HCT116 (cell line): ENCODE data around the gene ANKRD13D. TPM values are rescaled to one million over a fixed set of nuclear protein-coding genes. Genes with fewer than 3 reads are reported as not detected.

Experiments used
- ATAC-seq: fragments of 200-7000 bp; cut with Tn5 transposase; 2 replicates; pipeline ENCODE4 v1.9.1; 2020; ENCODE audit warnings: mild to moderate bottlenecking, moderate library complexity
- BruUV-seq: library from RNA; stranded (reverse); fragments of 400-500 nt; replicated peaks from 2 replicates; lab custom pipeline; 2021; lab: Mats Ljungman, UMichigan
- CTCF ChIA-PET: fragments of 300-600 bp; sonication (Branson Sonifier 250); formaldehyde crosslinking; loops from one replicate; lab custom pipeline; 2021; ENCODE audit warnings: antibody characterized with exemption; lab: Charles Lee
- POLR2A ChIA-PET: fragments of 300-600, 350-600 bp; sonication (Branson Sonifier 250); formaldehyde crosslinking; loops from one replicate; lab custom pipeline; 2021; ENCODE audit warnings: antibody characterized with exemption; lab: Charles Lee
- RAD21 ChIA-PET, 2 experiments: fragments of 300-600 bp; sonication (Branson Sonifier 250); formaldehyde crosslinking; loops; one replicate each; lab custom pipeline; 2023; ENCODE audit warnings: low total read pairs in 2 of 2; ENCODE audit not compliant: uncharacterized antibody in 2 of 2, unreplicated experiment in 2 of 2, low non-redundant PET in 1 of 2; lab: Charles Lee
- DNase-seq: peaks from one replicate; pipeline ENCODE4 v3.0.0-alpha.2; 2010; ENCODE audit warnings: low read depth, low spot score
- H2AFZ ChIP-seq: fragments of 200-600 bp; shearing (Covaris generic), sonication (generic); 2 replicates; pipeline ENCODE4 v1.6.1; 2017; ENCODE audit warnings: low read depth, mixed run types, mixed read lengths, antibody characterized with exemption, low read length; ENCODE audit not compliant: poor library complexity, severe bottlenecking
- H3K27ac ChIP-seq: 2 replicates; pipeline ENCODE4 v1.5.1; 2012; ENCODE audit warnings: low read depth, low read length
- H3K27me3 ChIP-seq: fragments of 200-600 bp; sonication (generic); 2 replicates; pipeline ENCODE4 v1.6.1; 2016; ENCODE audit warnings: mixed run types, low read length, mixed read lengths; ENCODE audit not compliant: insufficient read depth
- H3K36me3 ChIP-seq, 2 experiments: fragments of 200-500 bp in 1 of 2; fragments of 200-600 bp in 1 of 2; sonication (Bioruptor generic) in 1 of 2; sonication (generic) in 1 of 2; 2 replicates each; pipeline versions ENCODE4 v1.5.1 to v1.6.1; 2014 to 2016; ENCODE audit warnings: low read length in 2 of 2, inconsistent platforms in 1 of 2, mixed read lengths in 1 of 2, mixed run types in 1 of 2; ENCODE audit not compliant: insufficient read depth in 2 of 2, control insufficient read depth in 1 of 2
- H3K4me1 ChIP-seq, 2 experiments: fragments of 200-600 bp in 1 of 2; sonication (generic) in 1 of 2; 2 replicates each; pipeline versions ENCODE4 v1.5.1 to v1.6.1; 2012 to 2017; ENCODE audit warnings: low read length in 2 of 2, inconsistent platforms in 1 of 2, mild to moderate bottlenecking in 1 of 2, mixed read lengths in 1 of 2, mixed run types in 1 of 2, moderate library complexity in 1 of 2; ENCODE audit not compliant: insufficient read depth in 2 of 2, control insufficient read depth in 1 of 2
- H3K4me2 ChIP-seq: fragments of 200-600 bp; sonication (generic); 2 replicates; pipeline ENCODE4 v1.6.1; 2017; ENCODE audit warnings: mixed run types, low read length, mixed read lengths
- H3K4me3 ChIP-seq, 2 experiments: fragments of 200-600 bp in 1 of 2; sonication (generic) in 1 of 2; replicated peaks in 1 of 2; 2 replicates each; pipeline ENCODE4 v1.5.1; 2011 to 2016; ENCODE audit warnings: low read length in 2 of 2, control low read depth in 1 of 2, low read depth in 1 of 2, mild to moderate bottlenecking in 1 of 2, mixed read lengths in 1 of 2, mixed run types in 1 of 2
- H3K79me2 ChIP-seq: fragments of 200-600 bp; sonication (generic); 2 replicates; pipeline ENCODE4 v1.6.1; 2017; ENCODE audit warnings: mild to moderate bottlenecking, mixed run types, low read length, moderate library complexity, mixed read lengths; ENCODE audit not compliant: insufficient read depth
- H3K9ac ChIP-seq: fragments of 200-600 bp; sonication (generic); 2 replicates; pipeline ENCODE4 v1.6.1; 2016; ENCODE audit warnings: low read length, mixed read lengths
- H3K9me2 ChIP-seq: fragments of 200-600 bp; sonication (generic), shearing (Covaris generic); 2 replicates; pipeline ENCODE4 v1.6.1; 2017; ENCODE audit warnings: mixed run types, mild to moderate bottlenecking, moderate library complexity; ENCODE audit not compliant: insufficient read depth
- H3K9me3 ChIP-seq, 2 experiments: fragments of 200-500 bp in 1 of 2; fragments of 200-600 bp in 1 of 2; sonication (Bioruptor generic) in 1 of 2; sonication (generic) in 1 of 2; 2 replicates each; pipeline ENCODE4 v1.6.1; 2014 to 2017; ENCODE audit warnings: low read length in 2 of 2, mixed read lengths in 2 of 2, inconsistent platforms in 1 of 2, low read depth in 1 of 2, mild to moderate bottlenecking in 1 of 2, mixed run types in 1 of 2, moderate library complexity in 1 of 2; ENCODE audit not compliant: control insufficient read depth in 1 of 2, insufficient read depth in 1 of 2
- H4K20me1 ChIP-seq: fragments of 200-600 bp; sonication (generic), shearing (Covaris generic); 2 replicates; pipeline ENCODE4 v1.6.1; 2017; ENCODE audit warnings: mixed run types, mild to moderate bottlenecking, moderate library complexity; ENCODE audit not compliant: insufficient read depth
- ATF3 ChIP-seq: IDR thresholded peaks from 2 replicates; pipeline ENCODE4 v1.6.1; 2012
- CBX3 ChIP-seq: IDR thresholded peaks from 2 replicates; pipeline ENCODE4 v1.6.1; 2012; ENCODE audit warnings: low read depth
- CEBPB ChIP-seq: IDR thresholded peaks from 2 replicates; pipeline ENCODE4 v1.6.1; 2012; ENCODE audit warnings: low read depth
- CTCF ChIP-seq, 3 experiments: fragments of 200-600 bp in 1 of 3; sonication (generic) in 1 of 3; IDR thresholded peaks in 2 of 3; conservative IDR thresholded peaks in 1 of 3; 2 replicates each; pipeline ENCODE4 v1.5.1; 2012 to 2017; ENCODE audit warnings: low read depth in 2 of 3, low read length in 2 of 3, antibody characterized with exemption in 1 of 3, borderline replicate concordance in 1 of 3, control low read depth in 1 of 3, mild to moderate bottlenecking in 1 of 3, mixed read lengths in 1 of 3, mixed run types in 1 of 3, moderate library complexity in 1 of 3; ENCODE audit not compliant: insufficient read depth in 1 of 3
- EGR1 ChIP-seq: IDR thresholded peaks from 2 replicates; pipeline ENCODE4 v1.6.1; 2012; ENCODE audit warnings: low read depth
- EZH2 ChIP-seq: fragments of 200-600 bp; sonication (generic); IDR thresholded peaks from 2 replicates; pipeline ENCODE4 v1.6.1; 2017; ENCODE audit warnings: antibody characterized with exemption, mixed run types
- EZH2phosphoT487 ChIP-seq: fragments of 200-600 bp; IDR thresholded peaks from 2 replicates; pipeline ENCODE4 v1.6.1; 2018; ENCODE audit warnings: antibody characterized with exemption, borderline replicate concordance
- FOSL1 ChIP-seq: IDR thresholded peaks from 2 replicates; pipeline ENCODE4 v1.6.1; 2012; ENCODE audit warnings: low read depth
- POLR2A ChIP-seq: IDR thresholded peaks from 2 replicates; pipeline ENCODE4 v1.7.0; 2011; ENCODE audit warnings: borderline replicate concordance; ENCODE audit not compliant: insufficient read depth, insufficient read length; ENCODE audit errors: extremely low read depth
- RAD21 ChIP-seq: IDR thresholded peaks from 2 replicates; pipeline ENCODE4 v1.6.1; 2012; ENCODE audit warnings: low read depth, mild to moderate bottlenecking
- REST ChIP-seq: IDR thresholded peaks from 2 replicates; pipeline ENCODE4 v1.6.1; 2012; ENCODE audit warnings: low read depth
- SIN3A ChIP-seq: IDR thresholded peaks from 2 replicates; pipeline ENCODE4 v1.6.1; 2012; ENCODE audit warnings: low read depth
- SP1 ChIP-seq: IDR thresholded peaks from 2 replicates; pipeline ENCODE4 v1.6.1; 2012; ENCODE audit warnings: low read depth
- SRF ChIP-seq: IDR thresholded peaks from 2 replicates; pipeline ENCODE4 v1.6.1; 2012; ENCODE audit warnings: low read depth
- TCF7L2 ChIP-seq: IDR thresholded peaks from 2 replicates; pipeline ENCODE4 v1.7.0; 2011; ENCODE audit warnings: borderline replicate concordance, inconsistent platforms; ENCODE audit not compliant: insufficient read depth, insufficient read length; ENCODE audit errors: extremely low read depth
- YY1 ChIP-seq: IDR thresholded peaks from 2 replicates; pipeline ENCODE4 v1.6.1; 2011; ENCODE audit warnings: low read length, low read depth, moderate library complexity, mild to moderate bottlenecking; ENCODE audit not compliant: insufficient replicate concordance; ENCODE audit errors: extremely low read depth
- ZFX ChIP-seq: fragments of 450-650 bp; IDR thresholded peaks from 2 replicates; pipeline ENCODE4 v1.6.1; 2017
- ZNF274 ChIP-seq: fragments of 200-500 bp; sonication (Bioruptor generic); IDR thresholded peaks from 2 replicates; pipeline ENCODE4 v1.6.1; 2014; ENCODE audit warnings: mild to moderate bottlenecking, low read depth, low read length, inconsistent platforms
- intact Hi-C: fragments of 100-400 bp; cut with micrococcal nuclease; formaldehyde crosslinking; loops from 2 replicates; pipeline ENCODE4 v1.10.0; 2022
- total RNA-seq: library from RNA; stranded (reverse); gene quantifications from one replicate; pipeline ENCODE4 v1.2.1, GENCODE V29; 2021; ENCODE audit not compliant: unreplicated experiment
- TF ChIP-seq, protein P1 (sequence below): IDR thresholded peaks from 2 replicates; pipeline ENCODE4 v1.6.1; 2012

ANKRD13D gene
- total RNA-seq, 1 experiment from 2014 or later = 61.1 TPM

GRCh38 chr11:67287355-67288197 is 1.5 kb upstream of the ANKRD13D start:
- CTCF ChIA-PET = interaction anchor here (1.3 to 1.6 kb wide), 2 partner anchors 16 to 26 kb away, joined by 5 read pairs; partner anchors contain the start of gene SSH3
- TF ChIP-seq TCF7L2 (no peak), REST (no peak), CBX3 (no peak), CTCF (IDR thresholded peaks at IDR 0.05 in 2 of 3, conservative IDR thresholded peaks at IDR 0.05 in 1 of 3; ENCODE audit: borderline replicate concordance in 1 of 3, insufficient read depth in 1 of 3, low read depth in 2 of 3, low read length in 2 of 3) (no peak), POLR2A (no peak), FOSL1 (no peak), ZFX (no peak), YY1 (no peak), CEBPB (no peak), RAD21 (no peak), EZH2phosphoT487 (no peak), SRF (no peak), EGR1 (no peak), SP1 (no peak), ATF3 (no peak), ZNF274 (no peak), EZH2 (no peak), SIN3A (no peak)
- TF ChIP-seq, protein P1, sequence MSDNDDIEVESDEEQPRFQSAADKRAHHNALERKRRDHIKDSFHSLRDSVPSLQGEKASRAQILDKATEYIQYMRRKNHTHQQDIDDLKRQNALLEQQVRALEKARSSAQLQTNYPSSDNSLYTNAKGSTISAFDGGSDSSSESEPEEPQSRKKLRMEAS = no peak
- TF ChIP-seq, all 23 proteins: peak for 0
- no peak for ATAC-seq
- peaks cover 20% of the 10 kb centered on the region; the same call in 1 of the 2 replicates for H3K79me2 ChIP-seq
- TSS peak; percentile 91 for BruUV-seq
- H3K4me3 ChIP-seq = peak overlapping the region; percentile 74 to 91
- RAD21 ChIA-PET = no interaction called here
- POLR2A ChIA-PET = interaction anchor here (2.1 kb wide), 1 partner anchor 15 kb away, joined by 11 read pairs; the partner anchor contains the start of gene SSH3
- intact Hi-C loops = no loop called here
- peak overlapping the region; percentile 100 for H3K27ac ChIP-seq
- no peaks in the 10 kb centered on the region for H4K20me1 ChIP-seq
- H3K4me1 ChIP-seq = peaks cover 13 to 29% of the 10 kb centered on the region in 2 experiments
- H3K27me3 ChIP-seq = no peaks in the 10 kb centered on the region
- no peak for DNase-seq
- peaks cover 15 to 38% of the 10 kb centered on the region in 2 experiments for H3K36me3 ChIP-seq
- no peak overlapping the region for H2AFZ ChIP-seq
- no peaks in the 10 kb centered on the region for H3K9me3 ChIP-seq
- peak overlapping the region; percentile 98 for H3K4me2 ChIP-seq
- H3K9ac ChIP-seq = peak overlapping the region; percentile 93
- no peaks in the 10 kb centered on the region for H3K9me2 ChIP-seq
